ENCODE results near the gene FAR2. TPM values are rescaled to one million over a fixed set of nuclear protein-coding genes. Genes with fewer than 3 reads are reported as not detected.
A peak's percentile ranks its signal among the peaks of the same experiment; 100 is the strongest.

FAR2 gene
- polyA plus RNA-seq, 1 donor = 8.6 TPM

DNA sequence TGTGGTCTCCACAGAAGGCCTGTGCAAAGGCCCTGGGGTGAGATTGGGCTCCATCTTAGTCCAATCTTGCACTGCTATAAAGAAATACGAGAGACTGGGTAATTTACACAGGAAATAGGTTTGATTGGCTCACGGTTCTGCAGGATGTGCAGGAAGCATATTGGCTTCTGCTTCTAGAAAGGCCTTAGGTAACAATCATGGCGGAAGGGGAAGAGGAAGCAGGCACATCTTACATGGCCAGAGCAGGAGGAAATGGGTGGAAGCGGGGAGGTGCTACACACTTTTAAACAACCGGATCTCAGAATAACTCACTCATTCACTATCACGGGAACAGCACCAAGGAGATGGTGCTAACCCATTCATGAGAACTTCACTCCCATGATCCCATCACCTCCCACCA, 55.4 kb downstream of the FAR2 start:
- no peak for DNase-seq

DNA sequence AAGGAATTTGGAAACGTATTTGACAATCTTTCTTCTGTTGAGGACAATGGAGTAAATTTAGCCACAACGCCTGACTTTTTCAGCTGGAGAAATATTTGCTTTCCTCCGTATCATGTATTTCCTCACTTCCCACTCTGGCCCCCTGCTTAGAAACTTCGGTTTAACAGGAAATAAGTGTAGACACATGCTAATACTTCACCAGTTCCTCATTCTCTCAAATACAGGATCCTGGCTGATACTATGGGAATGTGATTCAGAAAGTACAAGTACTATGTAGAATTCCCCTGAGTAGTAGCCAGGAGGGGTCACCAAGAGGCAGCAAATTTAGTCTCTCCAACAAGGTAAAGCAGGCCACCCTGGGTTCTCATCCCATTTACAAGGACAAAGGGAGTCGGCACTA, 58.0 kb downstream of the FAR2 start:
- DNase-seq = no peak

DNA sequence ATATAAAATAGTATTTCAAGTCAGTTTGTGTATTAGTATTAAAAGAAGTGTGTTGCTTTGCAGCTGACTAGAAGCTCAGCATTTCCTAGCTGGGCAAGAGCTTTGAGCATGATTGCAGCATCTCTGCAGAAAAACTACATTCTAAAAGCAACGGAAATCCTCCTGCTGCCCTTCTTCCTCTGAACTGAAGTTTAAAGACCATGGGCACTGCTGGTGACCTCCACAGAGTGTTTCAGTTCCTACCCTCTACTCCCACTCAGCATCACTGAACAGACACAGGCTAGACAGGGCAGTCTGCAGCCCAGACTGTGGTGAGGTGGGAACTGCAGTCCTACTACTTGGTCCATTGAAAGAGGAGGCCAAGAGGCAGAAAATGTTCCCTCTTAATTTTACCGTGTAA, 59.0 kb downstream of the FAR2 start:
- no peak for DNase-seq

DNA sequence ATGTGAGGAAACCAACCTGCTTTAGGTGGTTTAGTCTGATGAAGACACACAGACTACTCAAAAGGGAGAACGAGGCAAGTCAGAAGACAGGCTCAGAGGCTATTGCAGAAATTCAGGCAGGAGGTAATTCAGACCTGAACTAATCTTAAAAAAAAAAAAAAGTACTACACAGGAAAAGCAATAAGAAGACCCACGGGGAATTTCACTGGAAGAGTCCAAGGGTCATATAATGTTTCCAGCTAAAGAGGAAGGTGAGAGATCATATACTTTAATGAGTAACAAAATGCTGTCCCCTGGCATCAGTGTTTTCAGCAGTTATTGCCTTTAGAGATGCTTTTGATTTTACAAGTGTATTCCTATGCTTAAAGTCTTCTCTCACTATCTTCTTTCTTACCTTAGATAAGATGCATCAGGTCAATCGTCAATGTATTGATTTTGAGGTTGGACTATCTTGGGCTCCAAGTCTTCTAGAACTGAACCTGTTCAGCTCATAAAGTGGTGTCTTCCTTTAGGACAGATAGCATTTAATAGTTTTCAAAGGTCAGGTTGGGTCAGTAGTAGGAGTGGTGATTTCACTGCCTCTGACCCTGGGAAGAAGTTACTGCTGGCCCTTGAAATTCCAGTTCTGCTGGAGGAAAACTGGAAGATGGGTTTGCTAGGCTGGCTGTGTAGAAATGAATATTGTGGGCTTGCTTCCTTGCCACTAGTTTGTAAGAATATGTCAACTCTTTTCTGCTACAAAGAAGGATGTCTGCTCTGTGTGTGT, 60.0 kb downstream of the FAR2 start:
- no peak for DNase-seq

DNA sequence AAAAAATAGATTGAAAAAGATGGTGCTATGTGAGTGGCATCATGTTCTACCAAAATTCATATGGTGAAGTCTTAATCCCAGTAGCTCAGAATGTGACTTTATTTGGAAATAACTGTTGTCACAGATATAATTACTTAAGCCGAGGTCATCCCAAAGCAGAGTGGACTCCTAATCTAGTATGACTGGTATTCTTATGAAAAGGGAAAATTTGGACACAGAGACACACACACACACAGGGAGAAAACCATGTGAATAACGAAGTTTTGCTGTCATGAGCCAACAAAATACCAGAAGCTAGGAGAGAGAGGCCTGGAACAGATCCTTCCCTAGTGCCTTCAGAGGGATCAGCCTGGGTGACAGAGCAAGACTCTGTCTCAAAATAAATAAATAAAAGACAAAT, 62.6 kb downstream of the FAR2 start:
- DNase-seq = no peak

DNA sequence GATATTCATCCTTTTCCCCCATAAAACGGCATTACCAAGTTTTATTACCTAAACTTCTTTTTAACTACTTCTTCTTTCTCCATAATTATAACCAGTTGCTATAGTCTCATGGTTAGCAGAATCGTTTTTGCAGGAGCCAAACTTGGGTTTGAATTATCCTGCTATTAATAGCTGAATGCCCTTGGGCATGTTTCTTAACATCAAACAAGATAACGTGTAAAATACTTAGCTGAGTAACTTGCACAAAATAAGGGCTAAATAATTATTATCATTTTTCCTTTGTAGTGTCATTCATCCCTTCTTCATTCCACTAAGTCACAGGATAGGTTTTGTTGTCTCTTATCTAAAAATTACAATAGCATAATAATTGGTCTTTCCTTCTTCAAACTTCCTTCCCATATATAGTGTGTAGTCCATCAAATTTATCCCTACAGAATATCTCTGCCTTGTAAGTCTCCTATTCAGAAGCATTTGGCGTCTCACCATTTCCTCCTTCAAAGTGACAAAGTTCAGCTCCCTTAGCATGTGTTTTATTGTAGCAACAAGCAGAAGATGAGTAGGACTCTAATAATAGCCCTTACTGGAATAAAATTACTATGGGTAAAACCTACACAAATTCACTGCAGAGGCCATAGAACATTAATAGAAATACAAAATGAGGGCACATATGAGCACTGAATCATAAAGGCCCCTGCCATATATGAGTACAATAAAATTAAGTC, 63.8 kb downstream of the FAR2 start:
- no peak for DNase-seq

DNA sequence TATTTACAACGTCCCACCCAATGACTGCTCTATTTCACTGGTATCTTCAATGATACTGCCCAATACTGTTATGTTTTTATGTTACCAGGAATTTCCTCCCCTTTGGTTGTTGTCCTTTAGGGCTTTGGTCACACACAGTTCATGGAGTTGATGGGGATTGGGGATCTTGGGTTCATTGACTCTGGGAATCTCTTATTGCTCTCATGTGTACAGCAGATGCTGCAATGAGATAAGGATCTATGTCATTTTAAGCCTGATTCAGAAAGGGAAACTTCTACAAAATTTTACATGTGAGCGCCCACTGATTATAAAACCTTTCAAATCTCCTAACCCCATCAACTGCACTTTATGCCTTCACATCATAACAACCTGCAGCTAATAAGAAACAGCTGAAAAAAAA, 67.2 kb downstream of the FAR2 start:
- DNase-seq = no peak

DNA sequence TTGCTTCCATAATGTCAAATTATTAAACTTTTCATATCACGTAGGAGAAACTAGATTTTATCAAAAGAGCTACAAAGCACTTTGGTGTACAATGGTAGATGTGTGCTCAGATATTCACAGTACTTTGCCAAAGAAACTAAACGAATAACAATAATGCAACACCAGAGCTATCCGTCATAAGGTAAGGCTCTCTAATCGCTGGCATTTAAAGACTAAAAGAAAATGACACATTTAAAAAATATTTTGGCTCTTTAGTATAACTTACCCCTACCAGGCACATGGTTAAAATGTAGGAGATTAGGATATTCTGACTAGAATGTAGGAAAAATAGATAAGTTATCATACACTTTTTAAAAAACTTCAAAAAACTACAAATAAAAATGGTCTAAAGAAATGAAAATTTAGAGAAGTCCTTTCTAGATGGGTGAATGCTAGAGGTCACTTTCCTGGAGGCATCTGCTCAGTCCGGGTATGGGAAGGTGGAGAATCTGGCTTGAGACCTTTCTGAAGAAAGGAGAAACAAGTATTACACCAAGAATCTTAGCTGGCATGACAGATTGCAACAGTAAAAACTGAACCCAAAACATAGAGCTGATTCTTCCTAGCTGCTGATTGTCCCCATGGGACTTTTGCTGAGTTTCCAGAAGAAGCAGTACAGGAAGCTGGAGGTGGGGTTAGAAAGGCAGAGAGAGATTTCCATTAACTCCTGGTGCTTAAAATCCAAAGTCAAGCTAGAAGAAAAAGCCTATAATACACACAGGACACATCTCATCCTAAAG, 67.9 kb downstream of the FAR2 start:
- peak; percentile 26 for DNase-seq

DNA sequence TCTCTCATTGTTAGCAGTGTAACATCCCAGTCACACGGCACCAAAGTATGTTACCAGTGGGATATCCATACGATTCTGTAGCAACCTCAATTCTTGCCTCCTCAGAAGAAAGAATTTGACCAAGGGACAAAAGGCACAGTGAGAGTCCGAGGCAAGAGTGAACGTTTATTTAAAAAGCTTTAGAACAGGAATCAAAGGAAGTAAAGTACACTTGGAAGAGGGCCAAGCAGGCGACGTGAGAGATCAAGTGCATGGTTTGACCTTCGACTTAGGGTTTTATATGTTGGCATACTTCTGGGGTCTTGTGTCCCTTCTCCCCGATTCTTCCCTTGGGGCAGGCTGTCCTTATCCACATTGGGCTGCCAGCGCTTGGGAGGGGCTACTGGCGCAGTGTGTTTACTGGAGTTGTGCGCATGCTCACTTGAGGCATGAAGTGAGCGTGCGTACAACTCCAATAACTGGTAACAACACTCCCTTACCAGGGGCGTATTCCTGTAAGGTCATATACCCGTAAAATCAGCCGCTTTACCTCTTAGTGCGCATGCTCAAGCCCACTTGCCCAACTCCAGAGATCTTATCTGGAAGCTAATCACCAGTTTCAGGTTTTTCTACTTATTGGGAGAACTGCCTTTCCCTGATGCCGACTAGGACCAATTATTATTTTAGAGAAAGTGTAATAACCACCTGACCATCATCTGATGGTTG, 71.7 kb downstream of the FAR2 start:
- no peak for DNase-seq

DNA sequence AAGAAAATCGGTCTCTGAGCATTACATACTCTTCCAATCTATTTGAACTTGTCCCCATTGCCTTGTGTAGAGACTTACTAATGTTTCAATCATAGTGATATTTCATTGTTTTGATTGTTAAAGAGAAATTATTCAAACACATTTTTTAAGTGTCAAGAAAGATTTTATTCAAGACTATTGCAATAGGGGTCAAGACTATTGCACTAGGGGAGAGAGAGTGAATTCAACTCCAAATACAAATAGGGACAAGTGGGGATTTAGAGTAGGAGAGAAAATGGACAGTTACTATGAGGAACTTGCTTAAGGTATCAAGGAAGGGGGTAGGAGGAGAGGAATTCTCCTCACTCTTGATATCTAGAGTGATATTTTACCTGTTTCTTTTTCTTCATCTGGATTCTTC, 73.1 kb downstream of the FAR2 start:
- no peak for DNase-seq

DNA sequence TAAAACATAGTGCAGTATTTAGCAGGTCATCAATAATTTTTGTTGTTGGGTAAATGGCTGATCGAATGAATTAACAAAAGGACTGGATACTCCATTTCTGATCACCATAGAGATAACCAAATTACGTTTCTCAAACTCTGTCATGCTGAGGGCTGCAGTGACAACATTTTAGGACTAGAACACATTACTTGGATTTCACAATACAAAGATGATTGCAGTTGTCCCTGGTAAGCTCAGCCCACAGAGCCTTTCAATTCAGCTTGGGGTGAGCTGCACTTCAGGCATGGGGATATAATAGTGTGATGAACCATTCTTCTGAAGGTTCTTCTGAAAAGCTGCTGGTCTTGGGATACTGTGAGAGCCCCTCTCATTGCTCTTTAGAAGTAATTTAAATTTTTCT, 74.3 kb downstream of the FAR2 start:
- DNase-seq = no peak

DNA sequence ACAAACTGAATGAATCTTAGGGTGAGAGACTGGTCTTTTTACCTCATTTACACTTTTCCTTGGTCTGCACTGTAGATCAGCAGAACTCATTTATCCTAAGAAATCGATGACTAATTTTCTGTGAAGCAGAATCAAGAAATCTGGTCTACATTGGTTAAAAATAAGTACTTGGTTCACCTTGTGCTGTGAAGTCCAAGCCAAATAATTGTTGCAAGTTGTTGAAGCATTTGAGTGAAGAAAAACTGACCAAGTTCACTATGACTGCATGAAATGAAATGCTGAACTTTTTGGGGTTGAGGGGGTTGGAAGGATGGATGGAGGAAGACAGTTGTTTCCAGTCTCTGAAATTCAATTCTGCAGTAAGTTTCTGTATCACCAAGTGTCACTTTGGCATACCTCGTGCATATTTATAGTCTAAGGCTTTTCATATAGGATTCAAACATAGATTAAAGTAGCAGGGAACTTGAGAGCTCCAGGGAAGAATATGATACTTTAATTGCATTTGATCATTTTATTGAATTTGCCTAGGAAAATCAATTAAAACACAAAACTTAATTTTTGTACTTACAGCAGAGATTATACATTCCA, 75.0 kb downstream of the FAR2 start:
- no peak for DNase-seq

DNA sequence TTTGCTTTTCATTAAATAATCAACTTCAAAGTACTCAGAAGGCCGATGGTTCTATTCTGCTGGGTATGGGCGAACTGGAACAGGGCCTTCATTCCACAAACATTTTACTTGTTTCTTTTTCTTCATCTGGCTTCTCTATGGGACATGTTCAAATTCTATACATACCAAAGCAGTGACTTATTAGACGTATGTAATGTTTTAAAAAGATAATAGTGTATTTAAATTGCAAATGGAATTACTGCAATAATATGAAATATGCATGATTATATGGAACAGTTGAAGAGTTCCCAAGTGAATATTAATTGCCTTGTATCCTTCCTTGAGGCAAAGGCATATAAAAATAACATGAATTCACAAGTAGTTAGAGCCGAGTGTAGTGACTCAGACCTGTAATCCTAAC, 75.5 kb downstream of the FAR2 start:
- no peak for DNase-seq

DNA sequence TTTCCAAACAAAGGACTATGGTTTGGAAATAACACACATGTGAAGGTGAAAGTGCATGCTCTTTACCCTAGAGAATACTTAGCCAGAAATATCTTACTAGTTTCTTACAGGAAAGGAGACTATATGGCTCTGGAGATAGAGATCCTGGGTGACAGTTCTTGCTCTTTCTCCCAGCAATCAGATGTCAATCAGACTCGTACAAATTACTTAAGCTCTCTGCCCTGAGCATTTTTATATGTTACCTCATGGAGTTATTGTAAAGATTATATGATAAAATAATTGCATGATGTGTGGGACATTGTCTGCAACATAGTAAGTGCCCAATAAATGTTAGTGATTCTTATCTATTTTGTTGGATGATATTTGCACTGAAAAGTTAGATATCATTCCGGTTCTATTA, 76.8 kb downstream of the FAR2 start:
- DNase-seq = no peak

DNA sequence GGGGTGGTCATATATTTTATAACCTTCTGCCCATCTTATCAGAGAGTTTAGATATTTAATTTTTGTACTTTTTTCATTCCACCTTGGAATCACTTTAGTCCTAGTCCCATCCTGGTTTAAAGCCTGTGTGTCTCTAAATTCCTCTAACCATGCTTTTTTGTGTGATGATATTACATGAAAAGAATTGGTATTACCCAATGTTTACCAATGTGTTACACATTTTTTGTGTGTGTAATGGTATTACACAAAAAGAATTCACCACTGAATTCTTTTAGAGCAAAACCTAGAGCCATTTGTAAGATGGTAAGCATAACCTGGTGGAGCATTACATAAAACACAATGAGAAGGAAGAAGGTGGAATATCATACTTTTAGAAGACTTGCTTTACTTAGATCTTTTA, 77.5 kb downstream of the FAR2 start:
- no peak for DNase-seq

DNA sequence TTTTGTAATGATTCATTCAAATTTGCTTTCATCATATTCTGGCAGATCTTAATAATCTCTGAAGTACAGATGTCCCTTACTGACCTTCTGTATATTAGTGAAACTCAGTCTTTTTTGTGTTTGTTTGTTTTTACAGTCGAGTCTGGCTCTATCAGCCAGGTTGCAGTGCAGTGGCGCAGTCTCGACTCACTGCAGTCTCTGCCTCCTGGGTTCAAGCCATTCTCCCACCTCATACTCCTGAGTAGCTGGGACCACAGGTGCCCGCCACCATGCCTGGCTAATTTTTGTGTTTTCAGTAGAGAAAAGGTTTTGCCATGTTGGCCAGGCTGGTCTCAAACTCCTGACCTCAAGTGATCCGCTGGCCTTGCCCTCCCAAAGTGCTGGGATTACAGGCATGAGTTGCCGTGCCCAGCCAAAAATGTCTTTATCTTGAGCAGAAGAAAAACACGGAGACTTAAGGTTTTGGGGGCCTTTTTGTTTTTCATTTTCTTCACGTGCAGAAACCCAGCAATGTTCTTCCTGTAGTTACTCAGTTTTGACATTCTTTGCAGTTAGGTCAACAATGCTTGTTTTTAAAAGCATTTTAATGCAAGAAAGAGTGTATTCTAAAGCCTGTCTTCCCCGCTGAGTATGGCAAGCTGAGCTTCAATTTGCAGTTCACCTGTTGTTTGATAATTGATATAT, 79.5 kb downstream of the FAR2 start:
- DNase-seq = no peak

DNA sequence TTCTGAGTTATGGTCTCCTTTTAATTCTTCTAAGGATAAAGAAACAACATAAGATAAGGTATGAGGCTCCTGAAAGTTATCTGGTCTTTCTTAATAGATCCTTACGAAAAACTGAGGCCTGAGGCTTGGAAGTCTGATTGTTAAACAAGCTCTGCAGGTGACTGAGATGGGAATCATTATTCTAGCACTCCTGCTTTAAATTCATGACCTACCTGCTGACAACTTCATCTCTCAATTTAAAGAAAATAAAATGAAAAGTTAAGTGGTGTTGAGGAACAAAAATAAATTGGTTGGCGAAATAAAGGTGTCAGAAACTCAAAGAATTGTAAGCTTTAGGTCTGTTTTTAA, 80.1 kb downstream of the FAR2 start:
- DNase-seq = no peak

DNA sequence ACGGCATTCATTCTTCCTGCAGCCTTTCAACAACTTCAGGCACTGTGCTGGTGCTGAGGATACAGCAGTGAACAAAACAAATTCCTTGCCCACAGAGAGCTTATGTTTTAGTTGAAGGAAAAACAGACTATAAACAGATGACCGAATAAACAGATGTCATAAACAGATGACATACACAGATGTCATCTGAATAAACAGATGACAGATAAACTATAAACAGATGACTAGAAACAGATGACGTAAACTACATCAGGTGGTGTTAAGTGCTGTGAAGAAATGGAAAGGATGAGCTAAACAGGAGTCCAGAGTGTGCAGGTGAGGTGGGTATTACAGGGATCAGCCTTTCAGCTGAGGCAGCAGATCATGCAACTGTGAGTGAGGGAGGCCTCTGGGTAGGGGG, 80.9 kb downstream of the FAR2 start:
- no peak for DNase-seq

DNA sequence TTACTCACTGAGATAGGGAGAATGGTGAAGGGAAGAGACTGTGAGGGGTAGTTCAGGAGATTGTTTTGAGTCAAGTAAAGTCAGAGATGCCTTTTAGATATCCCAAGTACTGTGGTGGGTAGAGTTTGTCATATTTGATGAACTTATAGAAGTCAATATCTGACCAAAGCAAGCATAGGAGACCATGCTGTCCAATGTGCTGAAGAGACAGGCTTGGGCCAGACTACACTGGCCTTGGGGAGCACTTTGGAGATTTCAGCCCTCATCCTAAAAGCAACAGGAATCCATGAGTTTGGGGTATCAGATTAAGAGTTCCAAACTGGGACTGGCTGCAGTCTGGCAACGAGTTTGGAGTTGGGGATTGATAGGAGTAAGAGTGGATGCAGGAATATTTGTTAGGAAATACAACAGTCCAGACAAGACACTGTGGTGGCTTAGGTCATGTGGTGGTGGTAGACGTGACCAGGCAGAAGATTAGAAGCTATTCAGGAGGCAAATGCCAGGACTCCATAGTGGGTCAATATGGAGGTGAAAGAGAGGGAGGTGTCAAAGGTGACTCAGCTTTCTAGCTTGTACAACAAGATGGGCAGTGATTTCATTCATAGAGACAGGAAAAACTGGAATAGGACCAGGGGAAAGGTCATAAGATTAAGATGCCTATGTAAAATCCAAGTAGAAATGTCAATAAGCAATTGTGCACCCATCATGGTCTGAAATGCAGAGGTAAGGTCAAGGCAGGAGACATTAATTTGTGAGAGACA, 81.9 kb downstream of the FAR2 start:
- no peak for DNase-seq

DNA sequence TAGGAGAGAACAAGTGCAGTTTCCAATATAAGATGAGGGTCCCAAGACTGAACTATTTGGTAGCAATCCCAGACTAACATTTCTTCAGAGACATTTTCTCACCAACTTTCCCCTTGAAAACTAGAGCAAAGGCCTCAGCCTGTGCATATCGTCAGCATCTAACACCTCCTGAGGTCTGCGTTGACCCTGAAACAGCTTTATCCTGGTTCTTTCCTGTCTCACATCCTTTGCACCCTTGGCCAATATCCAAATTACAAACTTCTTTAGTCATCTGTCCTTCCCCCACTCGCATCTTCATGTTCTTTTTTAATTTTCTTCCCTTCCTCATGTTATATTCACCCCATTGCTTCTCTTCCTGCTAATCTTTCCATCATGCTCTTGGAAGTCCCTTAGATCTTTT, 83.0 kb downstream of the FAR2 start:
- DNase-seq = no peak

DNA sequence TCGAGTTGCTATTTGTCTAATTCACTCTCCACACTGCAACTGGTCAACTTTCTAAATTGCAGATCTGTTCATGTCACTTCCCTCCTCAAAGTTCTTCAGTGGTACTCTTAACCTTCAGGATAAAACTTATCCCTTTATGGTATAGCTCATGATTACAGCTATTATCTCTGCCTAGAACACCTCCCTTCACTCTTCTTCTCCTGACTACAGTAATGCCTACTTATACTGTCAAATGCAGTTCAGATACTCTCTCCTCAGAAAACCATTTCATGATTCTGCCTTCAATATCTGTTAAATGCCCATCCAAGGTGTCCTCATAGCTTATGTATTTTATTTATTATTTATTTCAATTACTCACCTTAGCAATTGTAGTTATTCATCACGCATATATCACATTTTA, 85.5 kb downstream of the FAR2 start:
- DNase-seq = no peak

Data from hindlimb muscle (tissue), 1 donor.